Measurements from ENCODE around the gene IRF2. TPM values are rescaled to one million over a fixed set of nuclear protein-coding genes. Genes with fewer than 3 reads are reported as not detected.
A peak's percentile ranks its signal among the peaks of the same experiment; 100 is the strongest.

Gene IRF2
- total and polyA plus RNA-seq, 12 donors, result 9.3 to 41.4 (median 28.6) TPM

DNA sequence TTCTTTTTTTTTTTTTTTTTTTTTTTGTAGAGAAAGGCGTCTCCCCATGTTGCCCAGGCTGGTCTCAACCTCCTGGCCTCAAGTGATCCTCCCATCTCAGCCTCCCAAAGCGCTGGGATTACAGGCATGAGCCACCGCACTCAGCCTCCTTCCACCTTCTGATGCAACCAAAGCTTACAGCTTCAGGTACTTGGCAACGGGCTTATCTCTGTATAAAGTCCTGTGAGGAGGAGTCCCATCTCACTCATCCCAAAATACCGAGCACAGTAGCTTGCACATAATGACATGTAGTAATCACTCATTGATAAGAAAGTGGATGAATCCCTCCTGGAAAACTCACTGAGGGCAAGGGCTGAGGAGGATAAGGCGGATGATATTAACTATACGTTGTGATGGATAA is 19.1 kb downstream of the IRF2 start:
- no peak overlapping the region for H3K4me3 ChIP-seq
- DNase-seq, result no peak
- TF ChIP-seq, protein P1, sequence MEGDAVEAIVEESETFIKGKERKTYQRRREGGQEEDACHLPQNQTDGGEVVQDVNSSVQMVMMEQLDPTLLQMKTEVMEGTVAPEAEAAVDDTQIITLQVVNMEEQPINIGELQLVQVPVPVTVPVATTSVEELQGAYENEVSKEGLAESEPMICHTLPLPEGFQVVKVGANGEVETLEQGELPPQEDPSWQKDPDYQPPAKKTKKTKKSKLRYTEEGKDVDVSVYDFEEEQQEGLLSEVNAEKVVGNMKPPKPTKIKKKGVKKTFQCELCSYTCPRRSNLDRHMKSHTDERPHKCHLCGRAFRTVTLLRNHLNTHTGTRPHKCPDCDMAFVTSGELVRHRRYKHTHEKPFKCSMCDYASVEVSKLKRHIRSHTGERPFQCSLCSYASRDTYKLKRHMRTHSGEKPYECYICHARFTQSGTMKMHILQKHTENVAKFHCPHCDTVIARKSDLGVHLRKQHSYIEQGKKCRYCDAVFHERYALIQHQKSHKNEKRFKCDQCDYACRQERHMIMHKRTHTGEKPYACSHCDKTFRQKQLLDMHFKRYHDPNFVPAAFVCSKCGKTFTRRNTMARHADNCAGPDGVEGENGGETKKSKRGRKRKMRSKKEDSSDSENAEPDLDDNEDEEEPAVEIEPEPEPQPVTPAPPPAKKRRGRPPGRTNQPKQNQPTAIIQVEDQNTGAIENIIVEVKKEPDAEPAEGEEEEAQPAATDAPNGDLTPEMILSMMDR (IDR thresholded peaks at IDR 0.05), result no peak
- no peak overlapping the region for H3K27ac ChIP-seq
- peaks cover 5 to 91% (median 79%) of the 10 kb centered on the region in 9 donors for H3K4me1 ChIP-seq
- no peak for ATAC-seq
- WGBS, 2 donors, result 79 to 84% methylated on average over 7 of the region's 7 CpGs
- H3K36me3 ChIP-seq, result peaks cover 0 to 32% (median 0%) of the 10 kb centered on the region in 9 donors
- H3K27me3 ChIP-seq, result no peaks in the 10 kb centered on the region
- no peaks in the 10 kb centered on the region for H3K9me3 ChIP-seq
- intact Hi-C loops (cut with DNase I), result no loop called here

- Histone ChIP-seq H3K36me3 (peaks cover 0 to 35% (median 0%) of the 10 kb centered on the region in 9 donors), H3K4me3 (no peak overlapping the region), H3K9me3 (no peaks in the 10 kb centered on the region), H3K27ac (peak overlapping the region in 6 of 10 donors; percentile 8 to 84 (median 49)), H3K4me1 (peaks cover 5 to 93% (median 84%) of the 10 kb centered on the region in 9 donors), H3K27me3 (no peaks in the 10 kb centered on the region)
- TF ChIP-seq, protein P1 (IDR thresholded peaks at IDR 0.05), result no peak
- intact Hi-C loops (cut with DNase I), result no loop called here
- ATAC-seq (peak in 5 of 8 donors; percentile 36 to 62 (median 53)), DNase-seq (peak in 1 of 2 donors; percentile 28)
- WGBS, 2 donors, result 15 to 20% methylated on average over 10 of the region's 10 CpGs
Observed at GRCh38 chr4:184453365-184454160, 20.8 kb downstream of the IRF2 start.

DNA sequence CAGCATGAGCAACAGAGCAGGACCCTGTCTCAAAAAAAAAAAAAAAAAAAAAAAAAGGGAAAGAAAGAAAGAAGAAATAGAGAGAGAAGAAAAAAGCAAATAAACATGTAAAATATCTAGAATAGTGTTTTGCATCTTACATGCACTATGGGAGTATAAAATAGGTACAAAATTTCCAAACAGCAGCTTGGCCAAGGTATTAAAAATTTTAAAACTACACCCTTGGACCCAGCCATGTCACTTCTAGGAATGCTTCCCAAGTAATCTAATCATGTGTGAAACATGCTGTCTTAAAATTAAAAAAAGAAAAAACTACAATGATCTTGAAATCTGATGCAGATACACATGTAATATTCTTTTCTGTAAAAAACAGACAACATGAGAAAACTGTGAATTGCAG is 21.6 kb downstream of the IRF2 start:
- peaks cover 0 to 31% (median 0%) of the 10 kb centered on the region in 9 donors for H3K36me3 ChIP-seq
- intact Hi-C loops (cut with DNase I), result no loop called here
- no peak for ATAC-seq

GRCh38 chr4:184451726-184452125 is 22.6 kb downstream of the IRF2 start:
- TF ChIP-seq, protein P1 (IDR thresholded peaks at IDR 0.05), result no peak
- H3K4me3 ChIP-seq, result no peak overlapping the region
- no peaks in the 10 kb centered on the region for H3K27me3 ChIP-seq
- no peaks in the 10 kb centered on the region for H3K9me3 ChIP-seq
- H3K27ac ChIP-seq, result peak overlapping the region in 5 of 10 donors; percentile 28 to 87 (median 42)
- ATAC-seq (no peak), DNase-seq (no peak)
- peaks cover 16 to 96% (median 84%) of the 10 kb centered on the region in 9 donors for H3K4me1 ChIP-seq
- H3K36me3 ChIP-seq, result peaks cover 0 to 27% (median 0%) of the 10 kb centered on the region in 9 donors
- intact Hi-C loops (cut with DNase I), result no loop called here

More for the DNA sequence above, 21.6 kb downstream of the IRF2 start:
- Histone ChIP-seq H3K27ac (peak overlapping the region in 1 of 10 donors; percentile 84), H3K9me3 (no peaks in the 10 kb centered on the region), H3K27me3 (no peaks in the 10 kb centered on the region), H3K4me1 (peaks cover 11 to 93% (median 84%) of the 10 kb centered on the region in 9 donors), H3K4me3 (no peak overlapping the region)
- TF ChIP-seq, protein P1 (IDR thresholded peaks at IDR 0.05), result no peak
- DNase-seq, result no peak
